Measurements from ENCODE around the gene IL11. TPM values are rescaled to one million over a fixed set of nuclear protein-coding genes. Genes with fewer than 3 reads are reported as not detected.
"Not testable (repeated sequence)": the region's sequence is repeated elsewhere in the genome, so short reads cannot be mapped to it uniquely, and the experiment has no call there.

The IL11 gene
- total RNA-seq, 2 experiments from 2014 or later: 0.18 TPM; not detected in 1

DNA sequence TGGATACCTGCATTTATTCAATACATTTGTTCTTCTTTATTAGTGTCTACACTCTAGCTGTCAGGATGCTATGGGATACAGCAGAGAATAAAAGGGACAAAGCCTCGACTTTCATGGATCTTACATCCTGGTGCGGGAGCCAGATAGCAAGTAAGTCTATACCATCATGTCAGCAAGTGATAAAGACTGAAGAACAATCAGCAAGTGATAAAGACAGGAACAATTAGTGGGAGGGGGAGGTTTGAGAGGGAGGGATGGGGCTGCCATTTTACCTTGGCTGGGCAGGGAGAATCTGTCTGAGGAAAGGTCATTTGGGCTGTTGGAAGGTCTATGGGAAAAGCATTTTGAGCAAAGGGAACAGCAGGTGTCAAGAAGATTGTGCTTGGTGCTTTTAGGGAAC lies 39.9 kb upstream of the IL11 start:
- ChIA-PET POLR2A (interaction anchor here (0.7 to 8.6 kb wide), 2 partner anchors 23 to 129 kb away, joined by 5 to 217 read pairs; partner anchors contain the start of genes RPL28 and TMEM238), CTCF (interaction anchor here (0.8 kb wide), 1 partner anchor 108 kb away, joined by 3 read pairs; no protein-coding TSS in a partner anchor)
- no peak overlapping the region for H3K4me3 Mint-ChIP-seq
- no peaks in the 10 kb centered on the region for H3K27me3 Mint-ChIP-seq
- intact Hi-C loops (cut with micrococcal nuclease): no loop called here
- TF ChIP-seq, protein P1, sequence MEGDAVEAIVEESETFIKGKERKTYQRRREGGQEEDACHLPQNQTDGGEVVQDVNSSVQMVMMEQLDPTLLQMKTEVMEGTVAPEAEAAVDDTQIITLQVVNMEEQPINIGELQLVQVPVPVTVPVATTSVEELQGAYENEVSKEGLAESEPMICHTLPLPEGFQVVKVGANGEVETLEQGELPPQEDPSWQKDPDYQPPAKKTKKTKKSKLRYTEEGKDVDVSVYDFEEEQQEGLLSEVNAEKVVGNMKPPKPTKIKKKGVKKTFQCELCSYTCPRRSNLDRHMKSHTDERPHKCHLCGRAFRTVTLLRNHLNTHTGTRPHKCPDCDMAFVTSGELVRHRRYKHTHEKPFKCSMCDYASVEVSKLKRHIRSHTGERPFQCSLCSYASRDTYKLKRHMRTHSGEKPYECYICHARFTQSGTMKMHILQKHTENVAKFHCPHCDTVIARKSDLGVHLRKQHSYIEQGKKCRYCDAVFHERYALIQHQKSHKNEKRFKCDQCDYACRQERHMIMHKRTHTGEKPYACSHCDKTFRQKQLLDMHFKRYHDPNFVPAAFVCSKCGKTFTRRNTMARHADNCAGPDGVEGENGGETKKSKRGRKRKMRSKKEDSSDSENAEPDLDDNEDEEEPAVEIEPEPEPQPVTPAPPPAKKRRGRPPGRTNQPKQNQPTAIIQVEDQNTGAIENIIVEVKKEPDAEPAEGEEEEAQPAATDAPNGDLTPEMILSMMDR (IDR thresholded peaks at IDR 0.05): no peak
- H3K27ac Mint-ChIP-seq: no peak overlapping the region
- ATAC-seq: no peak
- H3K4me1 Mint-ChIP-seq (ENCODE audit: low read depth): peaks cover 22% of the 10 kb centered on the region
- no peak for DNase-seq
- peaks cover 28% of the 10 kb centered on the region for H3K36me3 Mint-ChIP-seq (ENCODE audit: low read depth)
- peaks cover 9% of the 10 kb centered on the region for H3K9me3 Mint-ChIP-seq

DNA sequence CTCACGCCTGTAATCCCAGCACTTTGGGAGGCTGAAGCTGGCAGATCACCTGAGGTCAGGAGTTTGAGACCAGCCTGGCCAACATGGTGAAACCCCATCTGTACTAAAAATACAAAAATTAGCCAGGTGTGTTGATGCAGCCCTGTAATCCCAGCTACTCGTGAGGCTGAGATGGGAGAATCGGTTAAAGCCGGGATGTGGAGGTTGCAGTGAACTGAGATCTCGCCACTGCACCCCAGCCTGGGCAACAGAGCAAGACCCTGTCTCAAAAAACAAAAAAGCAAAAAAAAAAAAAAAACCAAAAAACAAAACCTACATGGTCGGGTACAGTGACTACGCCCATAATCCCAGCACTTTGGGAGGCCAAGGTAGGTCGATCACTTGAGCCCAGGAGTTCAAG lies 38.9 kb upstream of the IL11 start:
- H3K9me3 Mint-ChIP-seq; intact Hi-C loops (cut with micrococcal nuclease); H3K27me3 Mint-ChIP-seq; DNase-seq; H3K4me3 Mint-ChIP-seq; ATAC-seq: not testable (repeated sequence)
- Mint-ChIP-seq H3K36me3 (ENCODE audit: low read depth) (peaks cover 33% of the 10 kb centered on the region), H3K4me1 (ENCODE audit: low read depth) (peaks cover 22% of the 10 kb centered on the region), H3K27ac (peak overlapping the region; percentile 97)
- POLR2A ChIA-PET: interaction anchor here (0.6 to 8.6 kb wide), 7 partner anchors 9 to 108 kb away, joined by 3 to 217 read pairs (median 4); partner anchors contain the start of genes KMT5C, RPL28 and TMEM238
- CTCF ChIA-PET: interaction anchor here (0.8 to 1.5 kb wide), 4 partner anchors 9 to 108 kb away, joined by 3 to 9 read pairs (median 4); no protein-coding TSS in a partner anchor

DNA sequence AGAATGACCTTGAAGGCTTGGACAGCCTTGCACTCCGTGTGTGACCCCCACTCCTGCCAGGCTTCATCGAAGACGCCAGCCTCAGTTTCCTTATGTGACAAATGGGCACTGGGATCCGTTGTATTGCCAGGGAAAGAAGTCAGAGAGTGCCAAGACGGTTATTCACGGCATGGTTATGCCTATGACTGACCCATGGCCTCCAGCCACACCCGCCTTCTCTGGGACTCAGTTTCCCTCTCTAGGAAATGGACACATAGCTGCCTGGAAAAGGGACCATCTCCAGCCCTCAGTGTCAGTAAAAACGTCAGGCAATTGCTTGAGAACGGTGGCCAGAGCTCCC lies 38.2 kb upstream of the IL11 start:
- Mint-ChIP-seq H3K4me3 (peak overlapping the region; percentile 92), H3K9me3 (peaks cover 9% of the 10 kb centered on the region), H3K36me3 (ENCODE audit: low read depth) (peaks cover 38% of the 10 kb centered on the region), H3K4me1 (ENCODE audit: low read depth) (peaks cover 23% of the 10 kb centered on the region), H3K27me3 (no peaks in the 10 kb centered on the region), H3K27ac (peak overlapping the region; percentile 97)
- ATAC-seq (no peak), DNase-seq (no peak)
- ChIA-PET POLR2A (interaction anchor here (0.9 to 8.6 kb wide), 5 partner anchors 9 to 69 kb away, joined by 3 to 217 read pairs (median 4); partner anchors contain the start of genes KMT5C, RPL28 and TMEM238), CTCF (interaction anchor here (0.9 to 1.5 kb wide), 3 partner anchors 9 to 107 kb away, joined by 3 to 9 read pairs (median 5); no protein-coding TSS in a partner anchor)
- intact Hi-C loops (cut with micrococcal nuclease): no loop called here
- TF ChIP-seq, protein P1 (IDR thresholded peaks at IDR 0.05): no peak

DNA sequence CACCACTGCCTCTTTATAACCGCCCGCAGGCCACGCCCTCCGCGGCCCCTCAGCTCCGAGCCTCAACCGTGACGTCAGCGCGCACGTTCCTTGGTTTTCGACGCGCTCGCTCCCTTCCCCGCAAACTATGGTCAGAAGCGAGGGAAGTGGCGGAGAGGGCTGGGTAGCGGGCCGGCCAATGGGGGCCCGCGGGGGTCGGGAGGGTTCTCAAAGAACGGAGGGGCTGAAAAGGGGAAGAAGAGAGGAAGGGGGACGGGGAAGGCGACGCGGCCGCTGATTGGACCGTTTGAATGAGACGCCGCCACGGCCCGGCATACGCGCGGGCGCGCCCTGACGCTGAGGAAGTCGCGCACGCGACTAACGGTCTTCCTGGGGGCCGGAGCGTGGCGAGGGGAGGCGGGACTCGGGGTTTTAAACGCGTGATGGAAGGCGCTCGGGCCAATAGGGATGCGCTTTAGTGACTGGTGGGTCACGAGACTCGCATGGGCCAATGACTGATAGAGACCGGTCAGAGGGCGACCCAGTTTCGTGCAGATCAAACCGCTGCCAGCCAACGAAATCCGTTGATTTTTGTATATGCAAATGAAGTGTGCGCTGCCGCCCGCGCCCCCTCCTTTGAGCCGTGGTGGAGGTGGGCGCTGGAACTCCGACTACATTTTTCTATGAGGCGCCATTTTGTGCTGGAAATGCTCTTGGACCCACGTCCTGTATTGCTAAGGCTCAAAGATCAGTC lies 37.7 kb upstream of the IL11 start:
- Mint-ChIP-seq H3K36me3 (ENCODE audit: low read depth) (peaks cover 43% of the 10 kb centered on the region), H3K9me3 (peaks cover 9% of the 10 kb centered on the region), H3K4me1 (ENCODE audit: low read depth) (peaks cover 26% of the 10 kb centered on the region), H3K27me3 (no peaks in the 10 kb centered on the region), H3K4me3 (peak overlapping the region; percentile 92), H3K27ac (peak overlapping the region; percentile 97)
- DNase-seq: peak; percentile 98
- TF ChIP-seq, protein P1 (IDR thresholded peaks at IDR 0.05): no peak
- intact Hi-C loops (cut with micrococcal nuclease): no loop called here
- ATAC-seq: peak; percentile 94
- ChIA-PET CTCF (interaction anchor here (1.2 to 1.5 kb wide), 2 partner anchors 10 to 107 kb away, joined by 5 to 9 read pairs; no protein-coding TSS in a partner anchor), POLR2A (interaction anchor here (0.6 to 8.6 kb wide), 23 partner anchors 8 to 267 kb away, joined by 3 to 217 read pairs (median 4); partner anchors contain the start of genes HSPBP1, KMT5C, NAT14 and PPP6R1)

DNA sequence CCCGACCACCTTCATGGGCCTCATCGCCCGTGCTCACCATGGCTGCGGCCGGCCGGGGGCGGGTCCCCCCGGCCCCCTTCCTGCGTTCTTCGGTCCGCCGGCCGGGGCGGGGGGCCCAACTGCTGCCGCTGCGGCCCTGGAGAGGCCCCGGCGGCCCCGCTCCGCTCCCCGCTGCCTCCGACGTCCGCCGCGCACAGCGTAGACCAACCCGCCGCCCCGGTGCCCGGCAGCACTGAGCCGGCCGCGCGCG lies 37.2 kb upstream of the IL11 start, which contains the start of gene UBE2S:
UBE2S (minus strand) TSS at position 239 of the 250 bp plus-strand sequence; CDS start at position 40, 199 bp downstream.
- intact Hi-C loops (cut with micrococcal nuclease); ATAC-seq; CTCF ChIA-PET; DNase-seq; H3K27me3 Mint-ChIP-seq; H3K9me3 Mint-ChIP-seq: not testable (repeated sequence)
- Mint-ChIP-seq H3K36me3 (ENCODE audit: low read depth) (peaks cover 48% of the 10 kb centered on the region), H3K4me1 (ENCODE audit: low read depth) (peaks cover 26% of the 10 kb centered on the region), H3K4me3 (peak within 1 kb of the TSS; percentile 92), H3K27ac (peak within 1 kb of the TSS; percentile 97)
- POLR2A ChIA-PET: interaction anchor here (0.6 to 8.6 kb wide), 22 partner anchors 8 to 266 kb away, joined by 3 to 217 read pairs (median 4); partner anchors contain the start of genes HSPBP1, NAT14, PPP6R1 and RPL28
